ENCODE data around the gene WAPL.

Gene WAPL

DNA sequence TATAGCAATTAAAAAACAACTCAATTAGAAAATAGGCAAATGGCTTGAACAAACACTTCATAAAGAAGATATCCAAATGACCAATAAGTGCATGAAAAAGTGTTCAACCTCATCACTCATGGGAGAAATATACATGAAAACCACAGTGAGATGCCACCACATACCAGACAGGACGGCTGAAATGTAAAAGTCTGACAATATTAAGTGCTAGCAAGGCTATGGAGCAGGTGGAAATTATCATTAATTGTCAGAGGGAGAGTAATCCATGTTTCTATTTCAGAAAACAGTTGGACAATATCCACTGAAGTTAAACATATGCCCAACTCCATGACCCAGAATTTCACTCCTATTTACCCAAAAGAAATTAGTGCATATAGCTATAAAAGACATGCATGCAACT lies 112.4 kb downstream of the WAPL start:
- Histone ChIP-seq H3K79me2 (ENCODE audit: insufficient read depth, low read length) (no peaks in the 10 kb centered on the region), H2AFZ (ENCODE audit: low read length) (no peak overlapping the region), H3K4me2 (ENCODE audit: low read depth, low read length, poor library complexity, severe bottlenecking) (no peak overlapping the region), H3K9me3 (ENCODE audit: insufficient read depth, low read depth, low read length) (peaks cover 2% of the 10 kb centered on the region; the same call in 1 of the 2 replicates), H3K4me3 (ENCODE audit: low read length, poor library complexity, severe bottlenecking) (no peak overlapping the region), H3K27me3 (ENCODE audit: insufficient read depth, low read length, poor library complexity, severe bottlenecking) (no peaks in the 10 kb centered on the region), H3K9ac (ENCODE audit: low read depth, low read length, poor library complexity, severe bottlenecking) (no peak overlapping the region), H3F3A (ENCODE audit: low read depth) (peaks cover 13% of the 10 kb centered on the region), H4K20me1 (ENCODE audit: insufficient read depth, low read length, poor library complexity, severe bottlenecking) (no peaks in the 10 kb centered on the region), H3K36me3 (ENCODE audit: insufficient read depth, low read length) (no peaks in the 10 kb centered on the region), H3K4me1 (ENCODE audit: insufficient read depth, low read length, poor library complexity, severe bottlenecking) (peaks cover 27% of the 10 kb centered on the region), H3K9me2 (replicated peaks; ENCODE audit: low read depth, low read length) (no peaks in the 10 kb centered on the region)
- no peak for TF ChIP-seq EZH2phosphoT487 (IDR thresholded peaks at IDR 0.05; ENCODE audit: borderline replicate concordance)
- TF ChIP-seq, protein P1, sequence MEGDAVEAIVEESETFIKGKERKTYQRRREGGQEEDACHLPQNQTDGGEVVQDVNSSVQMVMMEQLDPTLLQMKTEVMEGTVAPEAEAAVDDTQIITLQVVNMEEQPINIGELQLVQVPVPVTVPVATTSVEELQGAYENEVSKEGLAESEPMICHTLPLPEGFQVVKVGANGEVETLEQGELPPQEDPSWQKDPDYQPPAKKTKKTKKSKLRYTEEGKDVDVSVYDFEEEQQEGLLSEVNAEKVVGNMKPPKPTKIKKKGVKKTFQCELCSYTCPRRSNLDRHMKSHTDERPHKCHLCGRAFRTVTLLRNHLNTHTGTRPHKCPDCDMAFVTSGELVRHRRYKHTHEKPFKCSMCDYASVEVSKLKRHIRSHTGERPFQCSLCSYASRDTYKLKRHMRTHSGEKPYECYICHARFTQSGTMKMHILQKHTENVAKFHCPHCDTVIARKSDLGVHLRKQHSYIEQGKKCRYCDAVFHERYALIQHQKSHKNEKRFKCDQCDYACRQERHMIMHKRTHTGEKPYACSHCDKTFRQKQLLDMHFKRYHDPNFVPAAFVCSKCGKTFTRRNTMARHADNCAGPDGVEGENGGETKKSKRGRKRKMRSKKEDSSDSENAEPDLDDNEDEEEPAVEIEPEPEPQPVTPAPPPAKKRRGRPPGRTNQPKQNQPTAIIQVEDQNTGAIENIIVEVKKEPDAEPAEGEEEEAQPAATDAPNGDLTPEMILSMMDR (conservative IDR thresholded peaks at IDR 0.05; ENCODE audit: low read length): no peak

DNA sequence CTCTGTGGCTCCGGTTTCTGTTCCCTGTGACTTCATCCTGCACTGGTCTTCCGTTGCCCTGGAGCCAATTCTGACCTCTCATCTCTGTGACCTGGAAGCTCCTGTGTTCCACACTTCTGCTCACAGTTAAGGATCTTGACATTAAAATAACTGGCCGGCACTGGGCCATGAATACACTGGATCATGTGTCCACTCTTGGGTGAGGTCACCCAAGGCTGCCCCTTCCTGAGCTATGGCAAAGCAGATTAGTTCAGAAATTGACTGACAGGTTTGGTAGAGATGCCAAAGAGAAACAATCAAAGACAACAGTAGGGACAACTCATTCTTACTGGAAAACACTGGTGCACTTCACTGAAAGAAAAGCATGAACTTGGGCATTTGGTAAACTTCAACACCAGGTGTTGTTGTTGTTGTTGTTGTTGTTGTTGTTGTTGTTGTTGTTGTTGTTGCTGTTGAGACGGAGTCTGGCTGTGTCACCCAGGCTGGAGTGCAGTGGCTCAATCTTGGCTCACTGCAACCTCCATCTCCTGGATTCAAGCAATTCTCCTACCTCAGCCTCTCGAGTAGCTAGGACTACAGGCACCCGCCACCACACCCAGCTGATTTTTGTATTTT lies 118.3 kb downstream of the WAPL start:
- Histone ChIP-seq H3F3A (ENCODE audit: low read depth) (no peaks in the 10 kb centered on the region), H3K9me2 (replicated peaks; ENCODE audit: low read depth, low read length) (no peaks in the 10 kb centered on the region), H3K9ac (ENCODE audit: low read depth, low read length, poor library complexity, severe bottlenecking) (no peak overlapping the region), H2AFZ (ENCODE audit: low read length) (no peak overlapping the region), H4K20me1 (ENCODE audit: insufficient read depth, low read length, poor library complexity, severe bottlenecking) (no peaks in the 10 kb centered on the region), H3K9me3 (ENCODE audit: insufficient read depth, low read depth, low read length) (peaks cover 2% of the 10 kb centered on the region; the same call in 1 of the 2 replicates), H3K27me3 (ENCODE audit: insufficient read depth, low read length, poor library complexity, severe bottlenecking) (no peaks in the 10 kb centered on the region), H3K36me3 (ENCODE audit: insufficient read depth, low read length) (no peaks in the 10 kb centered on the region), H3K4me2 (ENCODE audit: low read depth, low read length, poor library complexity, severe bottlenecking) (no peak overlapping the region), H3K4me1 (ENCODE audit: insufficient read depth, low read length, poor library complexity, severe bottlenecking) (peaks cover 3% of the 10 kb centered on the region), H3K79me2 (ENCODE audit: insufficient read depth, low read length) (no peaks in the 10 kb centered on the region), H3K4me3 (ENCODE audit: low read length, poor library complexity, severe bottlenecking) (no peak overlapping the region)
- no peak for TF ChIP-seq EZH2phosphoT487 (IDR thresholded peaks at IDR 0.05; ENCODE audit: borderline replicate concordance)
- TF ChIP-seq, protein P1 (conservative IDR thresholded peaks at IDR 0.05; ENCODE audit: low read length): no peak

- Histone ChIP-seq H3K27me3 (ENCODE audit: insufficient read depth, low read length, poor library complexity, severe bottlenecking) (no peaks in the 10 kb centered on the region), H3K9me2 (replicated peaks; ENCODE audit: low read depth, low read length) (no peaks in the 10 kb centered on the region), H3K79me2 (ENCODE audit: insufficient read depth, low read length) (no peaks in the 10 kb centered on the region), H3K4me3 (ENCODE audit: low read length, poor library complexity, severe bottlenecking) (no peak overlapping the region), H3K9me3 (ENCODE audit: insufficient read depth, low read depth, low read length) (peaks cover 2% of the 10 kb centered on the region; the same call in 1 of the 2 replicates), H3K9ac (ENCODE audit: low read depth, low read length, poor library complexity, severe bottlenecking) (no peak overlapping the region), H4K20me1 (ENCODE audit: insufficient read depth, low read length, poor library complexity, severe bottlenecking) (no peaks in the 10 kb centered on the region), H3K36me3 (ENCODE audit: insufficient read depth, low read length) (no peaks in the 10 kb centered on the region), H3K4me1 (ENCODE audit: insufficient read depth, low read length, poor library complexity, severe bottlenecking) (peaks cover 3% of the 10 kb centered on the region), H2AFZ (ENCODE audit: low read length) (no peak overlapping the region), H3F3A (ENCODE audit: low read depth) (no peaks in the 10 kb centered on the region), H3K4me2 (ENCODE audit: low read depth, low read length, poor library complexity, severe bottlenecking) (no peak overlapping the region)
- TF ChIP-seq, protein P1 (conservative IDR thresholded peaks at IDR 0.05; ENCODE audit: low read length): no peak
- TF ChIP-seq EZH2phosphoT487 (IDR thresholded peaks at IDR 0.05; ENCODE audit: borderline replicate concordance): no peak
Observed at GRCh38 chr10:86402283-86402941, 119.2 kb downstream of the WAPL start.
